GM10248 (cell line): ENCODE data around the gene CFAP45.

ENCODE experiments used
- CTCF ChIA-PET: fragments of 300-600 bp; sonication (Branson Sonifier 250); formaldehyde crosslinking; extraction: SDS; loops from one replicate; lab custom pipeline; 2021; ENCODE audit warnings: antibody characterized with exemption; lab: Yijun Ruan, JAX
- POLR2A ChIA-PET: fragments of 350-650 bp; sonication (Branson Sonifier 250); formaldehyde crosslinking; extraction: SDS; loops from one replicate; lab custom pipeline; 2020; ENCODE audit warnings: antibody characterized with exemption; lab: Yijun Ruan, JAX
- DNase-seq: peaks from one replicate; pipeline ENCODE4 v3.0.0; 2012; ENCODE audit errors: extremely low spot score
- TF ChIP-seq, protein P1 (sequence below): IDR thresholded peaks from 2 replicates; pipeline ENCODE4 v1.5.1; 2012; ENCODE audit warnings: mild to moderate bottlenecking, low read depth; ENCODE audit errors: extremely low read depth, missing control alignments, control extremely low read depth

CFAP45 gene

GRCh38 chr1:159825564-159825963 lies 74.4 kb downstream of the CFAP45 start:
- DNase-seq: no peak
- ChIA-PET CTCF (interaction anchor here (1.0 to 1.5 kb wide), 3 partner anchors 14 to 110 kb away, joined by 3 read pairs; partner anchors contain the start of gene DUSP23), POLR2A (no interaction called here)
- TF ChIP-seq, protein P1, sequence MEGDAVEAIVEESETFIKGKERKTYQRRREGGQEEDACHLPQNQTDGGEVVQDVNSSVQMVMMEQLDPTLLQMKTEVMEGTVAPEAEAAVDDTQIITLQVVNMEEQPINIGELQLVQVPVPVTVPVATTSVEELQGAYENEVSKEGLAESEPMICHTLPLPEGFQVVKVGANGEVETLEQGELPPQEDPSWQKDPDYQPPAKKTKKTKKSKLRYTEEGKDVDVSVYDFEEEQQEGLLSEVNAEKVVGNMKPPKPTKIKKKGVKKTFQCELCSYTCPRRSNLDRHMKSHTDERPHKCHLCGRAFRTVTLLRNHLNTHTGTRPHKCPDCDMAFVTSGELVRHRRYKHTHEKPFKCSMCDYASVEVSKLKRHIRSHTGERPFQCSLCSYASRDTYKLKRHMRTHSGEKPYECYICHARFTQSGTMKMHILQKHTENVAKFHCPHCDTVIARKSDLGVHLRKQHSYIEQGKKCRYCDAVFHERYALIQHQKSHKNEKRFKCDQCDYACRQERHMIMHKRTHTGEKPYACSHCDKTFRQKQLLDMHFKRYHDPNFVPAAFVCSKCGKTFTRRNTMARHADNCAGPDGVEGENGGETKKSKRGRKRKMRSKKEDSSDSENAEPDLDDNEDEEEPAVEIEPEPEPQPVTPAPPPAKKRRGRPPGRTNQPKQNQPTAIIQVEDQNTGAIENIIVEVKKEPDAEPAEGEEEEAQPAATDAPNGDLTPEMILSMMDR: no peak

GRCh38 chr1:159823406-159823805 lies 76.6 kb downstream of the CFAP45 start:
- ChIA-PET CTCF (interaction anchor here (1.2 to 1.5 kb wide), 3 partner anchors 9 to 17 kb away, joined by 3 read pairs; no protein-coding TSS in a partner anchor), POLR2A (no interaction called here)
- no peak for DNase-seq
- TF ChIP-seq, protein P1: no peak
